GM21786 (cell line): ENCODE measurements around the gene KCNT1.

Source experiments
- ATAC-seq: cut with Tn5 transposase; IDR thresholded peaks from one replicate; pipeline ENCODE4 v1.9.1; 2021; ENCODE audit not compliant: unreplicated experiment

The KCNT1 gene

GRCh38 chr9:135744333-135745070 lies 42.5 kb downstream of the KCNT1 start:
- ATAC-seq, result no peak

DNA sequence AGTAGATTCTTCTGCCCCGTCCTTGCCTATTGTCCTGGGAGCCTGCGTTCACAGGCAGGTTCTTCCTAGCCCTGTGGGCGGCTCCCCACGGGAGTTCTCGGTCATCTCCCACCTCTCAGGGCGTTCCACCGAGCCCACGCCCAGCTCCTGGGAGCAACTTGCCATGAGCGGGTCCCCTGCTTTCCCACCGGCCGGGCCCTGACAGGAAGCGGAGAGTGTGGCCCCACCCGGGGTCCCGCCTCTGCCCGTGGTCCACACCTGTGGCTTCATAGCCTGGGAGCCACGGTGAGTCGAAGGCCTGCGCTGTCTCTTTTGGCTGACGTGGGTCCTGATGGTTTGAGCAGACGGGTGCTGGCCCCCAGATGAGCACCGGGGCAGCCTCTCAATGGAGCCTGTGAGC lies 43.2 kb downstream of the KCNT1 start:
- no peak for ATAC-seq

GRCh38 chr9:135745686-135746324 lies 43.8 kb downstream of the KCNT1 start:
- ATAC-seq, result no peak

DNA sequence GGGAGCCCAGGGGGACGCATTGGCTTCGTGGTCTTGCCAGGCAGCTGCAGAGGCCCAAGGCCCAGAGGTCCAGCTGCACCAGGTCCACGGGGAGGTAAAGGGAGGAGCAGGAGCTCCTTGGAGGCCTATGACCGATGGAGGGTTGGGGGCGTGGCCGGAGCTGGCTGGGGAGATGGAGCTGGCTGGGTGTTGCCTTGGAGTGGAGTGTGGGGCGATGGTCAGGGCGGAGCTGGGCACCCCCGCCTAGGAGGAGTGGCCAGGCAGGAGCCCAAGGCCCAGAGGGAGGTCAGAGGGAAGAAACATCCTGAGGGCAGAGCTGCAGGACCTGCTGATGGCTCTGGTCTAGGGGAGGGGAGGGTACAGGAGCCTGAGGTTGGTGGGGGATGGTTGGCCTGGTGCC lies 44.6 kb downstream of the KCNT1 start:
- ATAC-seq, result no peak

- no peak for ATAC-seq
These were observed 45.3 kb downstream of the KCNT1 start for GRCh38 chr9:135747311-135747710.

GRCh38 chr9:135748676-135749075 lies 46.7 kb downstream of the KCNT1 start:
- ATAC-seq, result no peak

DNA sequence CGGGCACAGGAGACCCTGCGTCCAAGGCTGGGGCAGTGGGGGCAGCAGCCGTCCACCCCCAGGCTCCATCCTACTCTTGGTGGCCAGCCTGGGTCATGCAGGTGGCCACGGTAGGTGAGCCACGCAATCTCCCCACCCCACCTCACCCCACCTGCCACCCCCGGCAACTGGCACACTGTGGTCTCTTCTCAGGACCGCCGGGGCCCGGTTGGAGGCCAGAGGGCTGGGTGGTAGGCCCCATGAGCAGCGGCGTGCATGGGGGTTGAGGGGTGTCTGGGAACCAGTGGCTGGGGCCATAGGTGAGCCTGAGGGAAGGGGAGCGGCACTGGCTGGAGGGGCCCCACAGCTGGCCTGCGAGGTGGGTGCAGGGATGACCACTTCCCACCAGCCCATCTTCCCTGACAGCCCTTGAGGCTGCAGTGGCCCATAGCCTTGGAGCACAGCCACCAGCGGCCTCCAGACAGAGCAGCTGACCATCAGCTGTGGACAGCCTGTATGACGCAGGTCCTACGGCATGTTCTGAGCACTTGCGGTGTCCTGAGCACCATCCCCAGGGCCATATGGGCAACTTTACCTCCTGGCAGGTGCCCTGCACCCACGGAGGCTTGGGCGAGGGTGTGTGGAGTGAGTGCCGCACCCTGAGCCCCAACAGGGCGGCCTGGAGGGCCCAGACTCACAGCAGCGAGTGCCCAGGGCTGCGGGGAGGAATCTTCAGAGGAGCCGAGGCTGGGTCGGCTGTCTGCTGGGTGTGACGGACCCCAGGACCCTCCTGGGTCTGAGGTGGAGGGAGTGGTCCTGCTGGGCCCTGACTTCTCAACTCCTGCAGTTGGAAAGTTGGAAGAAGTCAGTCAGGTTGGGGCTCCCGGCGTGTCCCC lies 47.4 kb downstream of the KCNT1 start:
- no peak for ATAC-seq

GRCh38 chr9:135750786-135751185 lies 48.8 kb downstream of the KCNT1 start:
- no peak for ATAC-seq

DNA sequence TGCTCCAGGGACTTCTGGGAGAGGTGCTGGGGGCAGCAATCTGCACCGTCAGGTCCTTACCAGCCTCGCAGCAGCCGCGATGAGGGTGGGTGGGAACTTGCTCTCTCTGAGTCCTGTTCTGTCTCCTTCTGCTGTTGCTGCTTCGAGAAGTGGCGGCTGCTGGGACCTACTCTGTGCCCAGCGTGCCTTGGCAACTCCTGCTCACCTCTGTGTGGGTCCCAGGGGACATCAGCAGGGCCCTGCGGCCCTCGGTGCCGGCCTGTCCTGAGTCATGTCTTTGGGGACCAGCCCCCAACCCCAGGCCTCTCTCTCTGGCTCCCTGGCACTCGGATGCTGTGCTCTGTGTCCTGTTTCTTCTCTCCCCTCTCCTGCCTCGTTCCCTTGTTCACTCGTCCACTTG lies 49.5 kb downstream of the KCNT1 start:
- ATAC-seq, result no peak

DNA sequence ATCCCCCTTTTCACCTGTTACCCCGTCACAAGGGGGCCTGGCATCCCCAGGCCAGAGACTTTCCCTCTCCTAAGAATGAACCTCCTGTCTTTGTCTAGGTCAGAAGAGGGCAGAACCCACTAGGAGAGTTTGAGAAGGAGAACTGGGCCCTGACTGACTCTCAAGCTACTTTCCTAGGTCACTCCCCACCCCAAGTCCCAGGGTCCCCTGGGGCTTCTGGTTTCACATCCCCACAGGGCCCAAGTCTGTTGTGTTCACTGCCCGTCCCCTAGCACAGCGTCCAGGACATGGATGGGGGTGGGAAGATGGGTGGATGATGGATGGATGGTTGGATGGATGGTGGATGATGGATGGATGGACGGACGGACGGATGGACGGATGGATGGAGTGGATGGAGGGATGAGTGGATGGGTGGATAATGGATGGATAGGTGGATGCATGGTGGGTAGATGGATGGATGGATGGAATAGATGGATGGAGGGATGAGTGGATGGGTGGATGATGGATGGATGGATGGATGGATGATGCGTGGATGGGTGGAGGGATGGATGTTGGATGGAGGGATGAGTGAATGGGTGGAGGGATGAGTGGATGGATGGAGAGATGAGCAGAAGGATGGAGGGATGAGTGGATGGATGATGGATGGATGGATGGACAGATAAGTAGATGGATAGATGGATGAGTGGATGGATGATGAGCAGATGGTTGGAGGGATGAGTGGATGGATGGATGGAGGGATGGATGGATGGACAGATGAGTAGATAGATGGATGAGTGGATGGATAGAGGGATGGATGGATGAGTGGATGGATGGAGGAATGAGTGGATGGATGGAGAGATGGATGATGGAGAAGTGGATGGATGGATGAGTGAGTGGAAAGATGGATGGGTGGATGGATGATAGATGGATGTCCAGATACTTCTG lies 50.6 kb downstream of the KCNT1 start:
- ATAC-seq, result no peak

DNA sequence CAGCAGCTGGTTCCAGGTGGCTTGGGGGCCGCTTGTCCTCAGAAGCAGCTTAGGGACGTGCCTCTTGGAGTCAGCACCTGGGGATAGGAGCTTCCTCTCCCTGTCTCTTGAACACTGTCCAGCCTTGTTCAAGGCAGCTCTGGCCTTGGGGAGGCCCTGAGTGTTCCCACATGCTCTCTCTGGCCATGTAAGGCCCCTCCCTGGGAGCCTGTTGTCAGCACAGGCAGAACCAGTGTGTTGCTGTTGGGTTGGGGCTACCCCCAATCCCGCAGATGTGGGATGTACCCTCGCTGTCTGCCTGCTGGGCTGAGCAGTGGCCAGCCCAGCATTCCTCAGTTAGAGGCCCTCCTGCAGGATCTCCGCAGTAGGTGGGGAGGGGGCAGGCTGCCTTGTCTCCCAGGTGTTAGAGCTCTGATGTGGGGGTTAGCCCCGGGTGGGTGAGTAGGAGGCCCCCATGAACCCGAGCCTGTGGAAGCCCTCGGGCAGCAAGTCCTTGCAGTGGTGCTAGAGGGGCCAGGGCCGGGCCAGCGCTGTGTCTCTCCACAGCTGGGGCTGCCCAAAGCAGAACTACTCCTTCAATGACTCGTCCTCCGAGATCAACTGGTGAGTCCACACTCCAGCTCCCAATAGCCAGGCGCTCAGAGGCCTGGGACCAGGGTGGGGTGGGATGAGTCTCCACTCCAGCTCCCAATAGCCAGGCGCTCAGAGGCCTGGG lies 51.6 kb downstream of the KCNT1 start:
- no peak for ATAC-seq

- no peak for ATAC-seq
These were observed 54.6 kb downstream of the KCNT1 start for GRCh38 chr9:135756576-135756975.

DNA sequence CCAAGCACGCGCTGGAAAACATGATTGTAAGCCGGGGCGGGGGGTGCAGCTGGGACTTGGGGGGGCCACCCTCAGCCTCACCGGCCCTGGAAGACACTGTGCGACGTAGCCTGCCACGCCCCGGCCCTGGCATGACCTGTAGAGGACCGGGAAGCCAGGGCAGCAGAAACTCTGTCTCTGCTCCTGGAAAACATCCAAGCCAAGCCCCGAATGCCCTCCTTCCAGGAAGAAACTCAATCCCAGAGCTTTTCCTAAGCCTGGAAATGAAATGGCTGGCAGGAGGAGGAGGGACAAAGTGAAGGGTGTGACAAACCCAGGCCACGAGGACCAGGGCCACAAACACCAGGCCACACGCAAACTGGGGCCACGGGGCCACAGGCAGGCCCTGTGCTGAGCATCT lies 55.4 kb downstream of the KCNT1 start:
- ATAC-seq, result no peak

- no peak for ATAC-seq
These were observed 56.1 kb downstream of the KCNT1 start for GRCh38 chr9:135758056-135758455.

DNA sequence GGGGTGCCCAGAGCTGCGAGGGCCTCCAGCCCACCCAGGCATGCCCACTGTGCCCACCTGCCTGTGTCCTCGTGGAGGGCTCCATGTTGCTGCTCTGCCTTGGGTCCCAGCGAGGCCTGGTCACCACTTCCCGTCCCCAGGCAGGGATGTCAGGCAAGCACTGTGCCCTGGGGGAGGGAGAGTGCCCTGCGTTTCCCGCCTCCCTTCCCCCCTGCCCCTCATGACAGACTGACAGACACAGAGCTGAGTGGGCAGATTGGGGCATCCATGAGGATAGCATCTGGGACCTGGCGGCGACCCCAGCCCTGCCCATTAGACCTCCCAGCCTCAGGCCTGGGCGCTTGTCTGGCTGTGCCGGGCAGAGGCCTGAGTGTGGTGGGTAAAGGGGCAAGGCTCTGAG lies 56.9 kb downstream of the KCNT1 start:
- no peak for ATAC-seq

- no peak for ATAC-seq
These were observed 57.8 kb downstream of the KCNT1 start for GRCh38 chr9:135759676-135760300.

GRCh38 chr9:135760465-135760864 lies 58.5 kb downstream of the KCNT1 start:
- ATAC-seq, result no peak

- no peak for ATAC-seq
These were observed 59.3 kb downstream of the KCNT1 start for GRCh38 chr9:135761150-135761844.

GRCh38 chr9:135761845-135762168 lies 59.8 kb downstream of the KCNT1 start:
- no peak for ATAC-seq
